ENCODE results near the gene AFMID.

The AFMID gene

DNA sequence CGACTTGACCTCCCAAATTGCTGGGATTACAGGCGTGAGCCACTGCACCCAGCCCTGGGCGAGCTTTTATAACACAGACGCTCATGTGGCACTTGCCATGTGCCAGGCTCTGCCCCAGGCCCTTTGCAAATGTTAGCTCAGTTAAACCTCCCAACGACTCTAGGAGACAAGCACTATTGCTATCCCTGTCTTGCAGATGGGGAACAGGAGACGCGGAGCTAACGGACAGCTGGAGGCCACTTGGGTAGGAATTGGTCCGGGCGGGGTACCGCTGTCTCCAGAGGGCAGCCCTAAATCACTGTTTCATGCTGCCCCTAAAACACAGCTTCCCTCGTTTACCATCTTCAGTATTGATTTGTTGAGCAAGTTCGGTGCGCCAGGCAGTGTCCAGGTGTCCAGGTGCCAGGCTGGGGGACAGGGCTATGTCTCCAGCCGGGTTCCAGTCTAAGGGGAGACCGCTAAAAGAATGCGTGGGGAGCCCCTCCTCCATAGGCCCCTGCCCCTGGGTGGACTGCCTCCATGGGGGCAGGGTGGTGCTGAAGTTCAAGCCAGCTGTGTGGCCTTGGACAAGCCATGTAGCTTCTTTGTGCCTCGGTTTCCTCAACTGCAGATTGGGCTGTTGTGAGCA, 68.0 kb downstream of the AFMID start:
- DNase-seq (ENCODE audit: low spot score), result no peak

DNA sequence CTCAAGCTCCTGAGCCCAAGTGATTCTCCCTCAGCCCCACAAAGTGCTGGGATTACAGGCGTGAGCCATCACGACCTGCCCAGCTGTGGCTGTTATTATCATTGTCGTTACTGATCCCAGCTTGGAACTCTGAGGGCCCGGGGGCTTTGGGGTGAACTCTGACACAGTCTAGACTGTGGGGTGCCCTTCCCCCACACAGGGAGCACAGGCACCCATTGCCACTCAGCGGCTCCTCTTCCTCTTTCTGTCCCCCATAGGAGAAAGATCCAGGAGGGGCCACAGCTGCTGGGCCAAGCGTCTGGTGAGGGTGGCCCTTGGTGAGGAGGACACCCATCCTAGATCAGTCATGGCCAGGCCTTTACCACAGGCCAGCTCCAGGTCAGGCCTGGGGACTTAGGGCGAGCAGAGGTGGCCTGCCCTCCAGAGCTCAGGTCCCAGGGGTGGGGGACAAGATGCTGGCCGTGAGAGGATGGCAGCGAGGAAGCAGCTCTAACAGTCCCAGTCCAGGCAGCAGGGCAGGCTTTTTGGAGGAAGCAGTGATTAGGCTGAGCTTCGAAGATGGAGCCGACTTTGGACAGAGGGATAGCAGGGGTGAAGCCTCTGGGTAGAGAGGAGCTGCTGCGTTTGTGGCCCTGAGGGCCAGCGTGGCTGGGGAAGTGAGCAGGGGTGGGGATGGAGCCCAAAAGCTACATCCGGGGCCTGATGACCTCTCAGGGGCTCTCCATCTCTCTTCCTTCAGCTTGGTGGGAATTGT, 69.0 kb downstream of the AFMID start:
- DNase-seq (ENCODE audit: low spot score), result no peak

DNA sequence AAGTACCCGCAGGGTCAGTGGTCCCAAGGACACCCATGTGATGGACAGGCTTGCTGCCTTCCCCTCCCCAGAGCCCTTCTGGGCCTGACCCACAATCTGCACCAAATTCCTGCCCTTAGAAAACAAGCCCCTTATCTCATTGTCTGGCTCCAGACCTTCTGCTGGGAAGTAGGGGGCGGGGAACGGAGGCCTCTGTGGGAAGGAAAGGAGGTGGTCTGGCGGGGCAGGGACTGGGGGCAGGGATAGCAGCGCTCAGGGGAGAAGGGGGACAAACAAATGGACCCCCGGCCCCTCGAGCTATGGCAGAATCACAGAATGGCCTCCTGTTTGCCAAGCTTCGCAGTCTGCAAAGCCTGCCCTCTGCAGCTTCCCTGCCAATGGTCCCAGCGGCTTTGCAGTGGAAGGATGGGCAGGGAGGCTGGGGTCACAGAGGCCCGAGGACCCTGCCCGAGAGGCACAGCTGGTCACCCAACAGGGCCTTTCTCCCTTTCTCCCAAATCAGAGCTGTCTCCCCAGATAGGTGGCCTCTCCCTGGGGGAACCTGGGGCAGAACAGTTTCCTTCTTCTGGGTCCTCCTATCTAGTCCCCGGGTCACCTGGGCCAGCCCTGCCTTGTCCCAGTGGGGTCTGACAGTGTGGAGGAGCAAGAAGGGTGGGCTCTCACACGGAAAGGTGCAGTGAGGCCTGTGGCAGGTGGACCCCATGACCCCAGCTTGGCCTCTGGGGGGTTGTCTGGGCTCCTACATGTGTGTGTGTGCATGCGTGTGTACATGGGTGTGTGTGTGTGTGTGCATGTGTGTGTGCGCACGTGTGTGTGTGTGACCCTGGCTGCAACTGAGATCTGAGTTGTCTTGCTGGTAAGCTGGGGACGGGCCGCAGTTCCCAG, 69.8 kb downstream of the AFMID start:
- DNase-seq (ENCODE audit: low spot score), result peak; percentile 30
